H1 (cell line): ENCODE results near the gene PLEKHB1. TPM values are rescaled to one million over a fixed set of nuclear protein-coding genes. Genes with fewer than 3 reads are reported as not detected.

Source experiments
- CTCF ChIA-PET: fragments of 300-600 bp; sonication (Branson Sonifier 250); formaldehyde crosslinking; loops from one replicate; lab custom pipeline; 2021; ENCODE audit not compliant: partially characterized antibody; lab: Charles Lee
- POLR2A ChIA-PET: fragments of 300-600 bp; sonication (Branson Sonifier 250); formaldehyde crosslinking; loops from one replicate; lab custom pipeline; 2021; ENCODE audit warnings: inconsistent platforms; ENCODE audit not compliant: partially characterized antibody; lab: Charles Lee
- DNase-seq, 2 experiments: peaks; one replicate each; pipeline versions ENCODE4 v3.0.0 to v3.0.0-alpha.2; 2010 to 2022; ENCODE audit warnings: low spot score in 2 of 2, low read depth in 1 of 2, mixed read lengths in 1 of 2
- FAIRE-seq: peaks from 2 replicates; lab custom pipeline; 2011; peaks lifted over from hg19 to GRCh38; lab: Jason Lieb, UNC
- H2AFZ ChIP-seq: 2 replicates; pipeline ENCODE4 v1.8.1; 2012; ENCODE audit warnings: low read length, inconsistent platforms
- H2AK5ac ChIP-seq: 2 replicates; pipeline ENCODE4 v1.6.1; 2013; ENCODE audit warnings: low read depth, low read length
- H2BK120ac ChIP-seq: replicated peaks from 2 replicates; pipeline ENCODE3; 2013; ENCODE audit warnings: low read depth, low read length, inconsistent platforms
- H2BK12ac ChIP-seq: 2 replicates; pipeline ENCODE4 v1.6.1; 2013; ENCODE audit warnings: low read depth, low read length
- H2BK15ac ChIP-seq: 2 replicates; pipeline ENCODE4 v1.6.1; 2013; ENCODE audit warnings: low read length
- H2BK20ac ChIP-seq: 2 replicates; pipeline ENCODE4 v1.6.1; 2013; ENCODE audit warnings: low read length
- H2BK5ac ChIP-seq: 2 replicates; pipeline ENCODE4 v1.6.1; 2013; ENCODE audit warnings: low read depth, low read length
- H3K14ac ChIP-seq: 2 replicates; pipeline ENCODE4 v1.6.1; 2013; ENCODE audit warnings: inconsistent platforms; ENCODE audit not compliant: insufficient read length
- H3K18ac ChIP-seq: 2 replicates; pipeline ENCODE4 v1.6.1; 2013; ENCODE audit warnings: low read length; ENCODE audit errors: extremely low read depth
- H3K23ac ChIP-seq: 2 replicates; pipeline ENCODE4 v1.6.1; 2013; ENCODE audit warnings: inconsistent platforms; ENCODE audit not compliant: insufficient read length
- H3K23me2 ChIP-seq: 2 replicates; pipeline ENCODE4 v1.6.1; 2013; ENCODE audit warnings: low read depth, low read length
- H3K27ac ChIP-seq: 2 replicates; pipeline ENCODE4 v1.6.1; 2011; ENCODE audit warnings: low read depth, low read length, inconsistent platforms
- H3K27me3 ChIP-seq, 4 experiments: replicated peaks in 1 of 4; 1 replicate in 1 of 4; 2 replicates in 3 of 4; pipeline versions ENCODE4 v1.6.1 to v1.8.1; 2011 to 2013; ENCODE audit warnings: low read length in 3 of 4, mild to moderate bottlenecking in 3 of 4, inconsistent platforms in 2 of 4, mixed read lengths in 2 of 4, moderate library complexity in 1 of 4; ENCODE audit not compliant: control insufficient read depth in 3 of 4, insufficient read depth in 3 of 4; ENCODE audit errors: extremely low read depth in 1 of 4
- H3K36me3 ChIP-seq, 4 experiments: 2 replicates each; pipeline versions ENCODE4 v1.6.1 to v1.8.1; 2011 to 2013; ENCODE audit warnings: mild to moderate bottlenecking in 4 of 4, low read length in 3 of 4, moderate library complexity in 2 of 4, control low read depth in 1 of 4, inconsistent platforms in 1 of 4; ENCODE audit not compliant: insufficient read depth in 4 of 4, control insufficient read depth in 2 of 4
- H3K4ac ChIP-seq: replicated peaks from 2 replicates; pipeline ENCODE3; 2013; ENCODE audit warnings: low read length, low read depth, mixed read lengths, inconsistent platforms; ENCODE audit not compliant: insufficient read length
- H3K4me1 ChIP-seq, 4 experiments: replicated peaks in 1 of 4; 1 replicate in 1 of 4; 2 replicates in 3 of 4; pipeline versions ENCODE4 v1.6.1 to v1.8.1; 2011 to 2013; ENCODE audit warnings: low read length in 3 of 4, inconsistent platforms in 2 of 4, mixed read lengths in 1 of 4; ENCODE audit not compliant: insufficient read depth in 4 of 4, control insufficient read depth in 3 of 4
- H3K4me2 ChIP-seq, 2 experiments: 2 replicates each; pipeline versions ENCODE4 v1.6.1 to v1.8.1; 2011 to 2013; ENCODE audit warnings: low read depth in 2 of 2, low read length in 2 of 2, control low read depth in 1 of 2, inconsistent platforms in 1 of 2, mild to moderate bottlenecking in 1 of 2; ENCODE audit not compliant: insufficient read depth in 1 of 2
- H3K4me3 ChIP-seq, 4 experiments: fragments of 200-600, 300-600 bp in 1 of 4; sonication (generic), shearing (Covaris generic), sonication (Bioruptor Twin) in 1 of 4; 2 replicates each; pipeline versions ENCODE4 v1.5.1 to v1.8.1; 2011 to 2016; ENCODE audit warnings: low read length in 4 of 4, low read depth in 3 of 4, control low read depth in 2 of 4, inconsistent platforms in 2 of 4, mild to moderate bottlenecking in 2 of 4, mixed read lengths in 1 of 4, moderate library complexity in 1 of 4; ENCODE audit not compliant: insufficient read depth in 2 of 4; ENCODE audit errors: extremely low read depth in 1 of 4
- H3K56ac ChIP-seq: replicated peaks from 2 replicates; pipeline ENCODE3; 2013; ENCODE audit warnings: low read depth, mild to moderate bottlenecking, mixed read lengths, low read length, inconsistent platforms; ENCODE audit not compliant: insufficient read length
- H3K79me1 ChIP-seq: 2 replicates; pipeline ENCODE4 v1.6.1; 2013; ENCODE audit warnings: low read depth, low read length, control low read depth
- H3K79me2 ChIP-seq, 2 experiments: 2 replicates each; pipeline versions ENCODE4 v1.6.1 to v1.8.1; 2012 to 2013; ENCODE audit warnings: low read length in 2 of 2, mild to moderate bottlenecking in 2 of 2, inconsistent platforms in 1 of 2; ENCODE audit not compliant: insufficient read depth in 2 of 2, control insufficient read depth in 1 of 2
- H3K9ac ChIP-seq, 4 experiments: replicated peaks in 1 of 4; 1 replicate in 1 of 4; 2 replicates in 3 of 4; pipeline versions ENCODE4 v1.6.1 to v1.8.1; 2011 to 2013; ENCODE audit warnings: low read depth in 3 of 4, low read length in 3 of 4, control low read depth in 2 of 4, mild to moderate bottlenecking in 2 of 4, moderate library complexity in 2 of 4, inconsistent platforms in 1 of 4; ENCODE audit errors: extremely low read depth in 1 of 4
- H3K9me3 ChIP-seq, 2 experiments: 2 replicates each; pipeline versions ENCODE4 v1.6.1 to v1.8.1; 2012 to 2013; ENCODE audit warnings: mild to moderate bottlenecking in 2 of 2, moderate library complexity in 2 of 2, control low read depth in 1 of 2, inconsistent platforms in 1 of 2, low read depth in 1 of 2, low read length in 1 of 2, mixed read lengths in 1 of 2; ENCODE audit not compliant: insufficient read depth in 2 of 2
- H4K20me1 ChIP-seq, 2 experiments: replicated peaks in 1 of 2; 2 replicates each; pipeline versions ENCODE3 to v1.8.1; 2011 to 2013; ENCODE audit warnings: inconsistent platforms in 2 of 2, low read length in 2 of 2, mild to moderate bottlenecking in 1 of 2; ENCODE audit not compliant: insufficient read depth in 2 of 2, control insufficient read depth in 1 of 2
- H4K5ac ChIP-seq: 2 replicates; pipeline ENCODE4 v1.6.1; 2013; ENCODE audit warnings: low read length, low read depth, mixed read lengths, inconsistent platforms; ENCODE audit not compliant: insufficient read length
- H4K8ac ChIP-seq: 2 replicates; pipeline ENCODE4 v1.8.0; 2013; ENCODE audit warnings: mild to moderate bottlenecking, moderate library complexity, low read length, inconsistent platforms; ENCODE audit not compliant: insufficient read depth; ENCODE audit errors: extremely low read depth
- H4K91ac ChIP-seq: replicated peaks from 2 replicates; pipeline ENCODE3; 2013; ENCODE audit warnings: low read length, mixed read lengths, inconsistent platforms; ENCODE audit not compliant: insufficient read length
- BACH1 ChIP-seq: IDR thresholded peaks from 2 replicates; pipeline ENCODE4 v1.6.1; 2012; ENCODE audit warnings: low read length, improper control_type of control experiment
- HDAC6 ChIP-seq: IDR thresholded peaks from one replicate; pipeline ENCODE4 v1.7.1; 2012; ENCODE audit warnings: low read depth, mild to moderate bottlenecking, inconsistent platforms, low read length, moderate library complexity
- POLR2A ChIP-seq, 2 experiments: IDR thresholded peaks; 1 replicate in 1 of 2; 2 replicates in 1 of 2; pipeline ENCODE4 v1.6.1; 2011; ENCODE audit warnings: low read depth in 2 of 2, low read length in 2 of 2, mild to moderate bottlenecking in 2 of 2; ENCODE audit errors: control extremely low read depth in 1 of 2
- SIRT6 ChIP-seq: IDR thresholded peaks from one replicate; pipeline ENCODE4 v1.7.1; 2012; ENCODE audit warnings: low read length, inconsistent platforms
- polyA plus RNA-seq, 7 experiments: library from polyadenylated mRNA; depleted of rRNA in 3 of 7; stranded (reverse) in 5 of 7; unstranded in 2 of 7; fragments of >200 nt in 5 of 7; fragments of 200-250 nt in 2 of 7; gene quantifications; 1 replicate in 5 of 7; 2 replicates in 1 of 7; 4 replicates in 1 of 7; pipeline versions ENCODE4 v1.2.1 to v1.2.3, GENCODE V29; 2011 to 2013; ENCODE audit warnings: missing spikeins in 2 of 7, mixed read lengths in 2 of 7
- total RNA-seq: library from RNA; stranded (reverse); fragmentation: NEBNext Ultra II Directional; extraction: Animal tissue kit (Norgen Biotek cat#: 25700); gene quantifications from 2 replicates; pipeline ENCODE4 v1.2.1, GENCODE V29; 2021

PLEKHB1 gene
- total and polyA plus RNA-seq, 2 of the 8 experiments (the other 6 are each of a cell fraction or from before 2014, with no cell fraction given) = 14.8 to 24.5 TPM

- Histone ChIP-seq H2AFZ (no peak overlapping the region), H3K23me2 (no peaks in the 10 kb centered on the region; the same call in 1 of the 2 replicates), H4K5ac (no peak overlapping the region), H3K4me2 (no peak overlapping the region), H3K27me3 (no peaks in the 10 kb centered on the region), H3K79me1 (no peaks in the 10 kb centered on the region), H3K4me3 (no peak overlapping the region), H3K36me3 (no peaks in the 10 kb centered on the region), H3K27ac (no peak overlapping the region), H3K9ac (no peak overlapping the region), H4K91ac (no peak overlapping the region), H3K23ac (no peak overlapping the region), H3K79me2 (no peaks in the 10 kb centered on the region), H3K9me3 (no peaks in the 10 kb centered on the region), H3K18ac (no peak overlapping the region), H3K14ac (no peak overlapping the region), H2BK5ac (no peak overlapping the region), H2BK20ac (no peak overlapping the region), H4K20me1 (no peaks in the 10 kb centered on the region), H3K4me1 (no peaks in the 10 kb centered on the region), H2BK12ac (no peak overlapping the region), H4K8ac (no peak overlapping the region), H3K56ac (no peak overlapping the region), H2AK5ac (no peak overlapping the region), H3K4ac (no peak overlapping the region), H2BK120ac (no peak overlapping the region), H2BK15ac (no peak overlapping the region)
- FAIRE-seq = no peak
- TF ChIP-seq HDAC6 = no peak
- TF ChIP-seq BACH1 = no peak
- TF ChIP-seq POLR2A (IDR thresholded peaks at IDR 0.05; ENCODE audit: control extremely low read depth in 1 of 2, low read depth in 2 of 2, low read length in 2 of 2) = no peak
- no peak for TF ChIP-seq SIRT6
- ChIA-PET POLR2A (no interaction called here), CTCF (interaction anchor here (1.4 to 1.8 kb wide), 3 partner anchors 11 to 136 kb away, joined by 3 to 14 read pairs (median 7); no protein-coding TSS in a partner anchor)
- no peak for DNase-seq
Observed at GRCh38 chr11:73614591-73614990, 31.8 kb upstream of the PLEKHB1 start.
